ENCODE measurements around the gene PSIP1.

PSIP1 gene

DNA sequence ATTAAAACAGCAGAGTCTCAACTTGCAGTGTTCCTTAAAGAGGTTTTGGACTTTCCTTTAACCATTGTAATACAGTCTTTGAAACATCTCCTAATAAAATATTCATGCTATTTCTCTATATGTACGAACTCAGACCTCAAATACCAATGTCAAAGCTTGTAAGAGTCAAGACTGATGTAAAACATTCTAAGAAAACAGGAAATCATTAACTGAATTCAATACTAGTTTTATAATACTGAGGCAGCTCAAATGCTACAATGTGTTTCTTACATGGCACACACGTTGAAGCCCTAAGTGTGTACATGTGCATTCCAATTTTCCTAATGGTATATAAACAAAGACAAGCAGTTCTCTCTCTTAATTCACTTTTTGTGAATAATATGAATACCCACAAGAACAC lies 11.6 kb downstream of the PSIP1 start:
- Histone ChIP-seq H3K9ac (ENCODE audit: low read depth, low read length, poor library complexity, severe bottlenecking) (peak overlapping the region; percentile 28), H3F3A (ENCODE audit: low read depth) (no peaks in the 10 kb centered on the region; the same call in 1 of the 2 replicates), H4K20me1 (ENCODE audit: insufficient read depth, low read length, poor library complexity, severe bottlenecking) (peaks cover 92% of the 10 kb centered on the region), H3K79me2 (ENCODE audit: insufficient read depth, low read length) (peaks cover 100% of the 10 kb centered on the region), H3K4me2 (ENCODE audit: low read depth, low read length, poor library complexity, severe bottlenecking) (peak overlapping the region; percentile 56), H2AFZ (ENCODE audit: low read length) (no peak overlapping the region), H3K4me3 (ENCODE audit: low read length, poor library complexity, severe bottlenecking) (peak overlapping the region; percentile 3), H3K9me3 (ENCODE audit: insufficient read depth, low read depth, low read length) (no peaks in the 10 kb centered on the region), H3K4me1 (ENCODE audit: insufficient read depth, low read length, poor library complexity, severe bottlenecking) (peaks cover 42% of the 10 kb centered on the region), H3K9me2 (replicated peaks; ENCODE audit: low read depth, low read length) (no peaks in the 10 kb centered on the region), H3K27me3 (ENCODE audit: insufficient read depth, low read length, poor library complexity, severe bottlenecking) (no peaks in the 10 kb centered on the region), H3K36me3 (ENCODE audit: insufficient read depth, low read length) (peaks cover 79% of the 10 kb centered on the region)
- TF ChIP-seq EZH2phosphoT487 (IDR thresholded peaks at IDR 0.05; ENCODE audit: borderline replicate concordance) (no peak), CTCF (conservative IDR thresholded peaks at IDR 0.05; ENCODE audit: low read length) (no peak)

DNA sequence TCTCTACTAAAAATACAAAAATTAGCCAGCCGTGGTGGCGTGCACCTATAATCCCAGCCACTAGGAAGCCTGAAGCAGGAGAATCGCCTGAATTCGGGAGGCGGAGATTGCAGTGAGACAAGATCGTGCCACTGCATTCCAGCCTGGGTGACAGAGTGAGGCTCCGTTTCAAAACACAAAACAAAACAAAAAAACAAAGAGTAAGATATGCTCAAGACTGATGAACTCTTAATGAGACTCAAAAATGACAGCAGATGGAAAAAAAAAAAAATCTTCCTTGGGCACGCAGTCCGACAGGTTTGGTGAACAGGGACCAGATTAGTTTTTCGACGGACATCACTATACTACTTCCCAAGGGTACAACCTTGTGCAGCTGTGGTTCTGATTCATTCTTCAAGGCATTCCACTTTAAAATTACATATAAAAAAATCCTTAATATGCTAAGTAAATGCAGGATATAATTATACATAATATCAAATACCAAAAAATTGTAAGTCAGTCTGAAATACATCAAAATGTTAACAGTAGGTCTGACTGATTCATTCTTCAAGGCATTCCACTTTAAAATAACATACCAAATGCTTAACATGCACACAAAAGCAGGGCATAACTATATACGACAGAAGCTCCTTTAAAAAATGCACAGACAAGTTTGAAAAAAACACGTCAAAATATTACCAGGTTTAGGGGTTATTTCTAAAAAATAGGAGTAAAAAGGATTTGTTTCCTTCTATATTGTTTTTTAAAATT lies 12.3 kb downstream of the PSIP1 start:
- Histone ChIP-seq H4K20me1 (ENCODE audit: insufficient read depth, low read length, poor library complexity, severe bottlenecking) (peaks cover 94% of the 10 kb centered on the region), H3F3A (ENCODE audit: low read depth) (no peaks in the 10 kb centered on the region; the same call in 1 of the 2 replicates), H2AFZ (ENCODE audit: low read length) (no peak overlapping the region), H3K9me2 (replicated peaks; ENCODE audit: low read depth, low read length) (no peaks in the 10 kb centered on the region), H3K27me3 (ENCODE audit: insufficient read depth, low read length, poor library complexity, severe bottlenecking) (no peaks in the 10 kb centered on the region), H3K4me3 (ENCODE audit: low read length, poor library complexity, severe bottlenecking) (no peak overlapping the region), H3K9ac (ENCODE audit: low read depth, low read length, poor library complexity, severe bottlenecking) (peak overlapping the region; percentile 28), H3K36me3 (ENCODE audit: insufficient read depth, low read length) (peaks cover 78% of the 10 kb centered on the region), H3K79me2 (ENCODE audit: insufficient read depth, low read length) (peaks cover 100% of the 10 kb centered on the region), H3K4me1 (ENCODE audit: insufficient read depth, low read length, poor library complexity, severe bottlenecking) (peaks cover 42% of the 10 kb centered on the region), H3K4me2 (ENCODE audit: low read depth, low read length, poor library complexity, severe bottlenecking) (peak overlapping the region; percentile 56), H3K9me3 (ENCODE audit: insufficient read depth, low read depth, low read length) (peaks cover 2% of the 10 kb centered on the region; the same call in 1 of the 2 replicates)
- no peak for TF ChIP-seq EZH2phosphoT487 (IDR thresholded peaks at IDR 0.05; ENCODE audit: borderline replicate concordance)
- no peak for TF ChIP-seq CTCF (conservative IDR thresholded peaks at IDR 0.05; ENCODE audit: low read length)

- H3K27me3 ChIP-seq (ENCODE audit: insufficient read depth, low read length, poor library complexity, severe bottlenecking): no peaks in the 10 kb centered on the region
- no peak overlapping the region for H2AFZ ChIP-seq (ENCODE audit: low read length)
- H3K9ac ChIP-seq (ENCODE audit: low read depth, low read length, poor library complexity, severe bottlenecking): no peak overlapping the region
- H3K4me1 ChIP-seq (ENCODE audit: insufficient read depth, low read length, poor library complexity, severe bottlenecking): peaks cover 13% of the 10 kb centered on the region
- H3K4me2 ChIP-seq (ENCODE audit: low read depth, low read length, poor library complexity, severe bottlenecking): no peak overlapping the region
- peaks cover 84% of the 10 kb centered on the region for H3K79me2 ChIP-seq (ENCODE audit: insufficient read depth, low read length)
- H3K4me3 ChIP-seq (ENCODE audit: low read length, poor library complexity, severe bottlenecking): no peak overlapping the region
- H3K36me3 ChIP-seq (ENCODE audit: insufficient read depth, low read length): peaks cover 84% of the 10 kb centered on the region; the same call in 1 of the 2 replicates
- no peaks in the 10 kb centered on the region for H3F3A ChIP-seq (ENCODE audit: low read depth)
- H3K9me3 ChIP-seq (ENCODE audit: insufficient read depth, low read depth, low read length): peaks cover 9% of the 10 kb centered on the region; the same call in 1 of the 2 replicates
- no peak for TF ChIP-seq CTCF (conservative IDR thresholded peaks at IDR 0.05; ENCODE audit: low read length)
- TF ChIP-seq EZH2phosphoT487 (IDR thresholded peaks at IDR 0.05; ENCODE audit: borderline replicate concordance): no peak
- no peaks in the 10 kb centered on the region for H3K9me2 ChIP-seq (replicated peaks; ENCODE audit: low read depth, low read length)
- peaks cover 44% of the 10 kb centered on the region for H4K20me1 ChIP-seq (ENCODE audit: insufficient read depth, low read length, poor library complexity, severe bottlenecking)
Observed at GRCh38 chr9:15492485-15493150, 18.2 kb downstream of the PSIP1 start.

Measured in Loucy (cell line).